ENCODE results near the gene MTIF3. TPM values are rescaled to one million over a fixed set of nuclear protein-coding genes. Genes with fewer than 3 reads are reported as not detected.

The MTIF3 gene
- total RNA-seq, 1 experiment from 2014 or later, result 31.6 TPM

DNA sequence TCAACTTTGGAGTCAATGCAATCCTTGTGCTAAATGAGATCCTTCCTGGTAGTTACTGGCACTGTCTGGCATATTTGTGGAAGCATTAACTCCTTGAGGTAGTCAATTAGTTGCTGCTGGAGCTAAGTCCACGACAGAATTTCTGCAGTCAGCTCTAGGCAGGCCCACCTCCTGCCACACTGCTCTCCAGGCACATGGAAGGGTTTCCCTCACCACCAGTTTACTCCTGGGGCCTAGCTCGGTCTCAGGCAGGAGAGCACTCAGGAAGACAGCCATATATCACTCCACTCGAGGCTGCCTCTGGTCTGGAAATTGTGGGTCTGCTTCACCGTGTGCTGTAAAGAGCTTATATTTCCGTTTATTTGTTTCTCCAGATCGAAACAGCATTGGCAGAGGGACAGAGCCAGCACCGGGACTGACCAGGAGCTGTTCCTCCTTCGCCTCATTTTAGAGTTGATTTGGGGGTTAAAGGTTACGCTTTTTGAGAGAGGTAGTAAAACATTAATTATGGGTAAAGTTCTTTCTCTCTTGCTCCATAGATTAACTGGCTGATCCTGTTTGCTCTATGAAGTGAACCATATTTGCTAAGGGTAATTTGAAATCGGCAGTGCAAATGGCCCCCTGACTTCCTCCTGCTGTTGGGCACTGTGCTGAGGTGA, 46.5 kb downstream of the MTIF3 start:
- Histone ChIP-seq H3K79me1 (ENCODE audit: insufficient read depth, low read depth, low read length, poor library complexity, severe bottlenecking) (no peaks in the 10 kb centered on the region), H3K56ac (ENCODE audit: insufficient read length, low read depth, low read length) (no peak overlapping the region), H3K4me1 (ENCODE audit: insufficient read depth, low read length) (peaks cover 9% of the 10 kb centered on the region; the same call in 1 of the 2 replicates), H3K27ac (ENCODE audit: insufficient read length, low read depth, low read length) (no peak overlapping the region), H2AFZ (ENCODE audit: low read length) (no peak overlapping the region), H3T11ph (ENCODE audit: low read length) (no peak overlapping the region), H3K23ac (ENCODE audit: insufficient read length, low read depth, low read length) (no peak overlapping the region), H3K4me2 (ENCODE audit: insufficient read depth, insufficient read length, low read length) (no peak overlapping the region), H2AK5ac (ENCODE audit: insufficient read length, low read length) (no peak overlapping the region), H3K18ac (ENCODE audit: insufficient read length, low read depth, low read length) (no peak overlapping the region), H3K23me2 (ENCODE audit: insufficient read length, low read depth, low read length, poor library complexity, severe bottlenecking) (no peaks in the 10 kb centered on the region), H2BK120ac (ENCODE audit: low read depth, low read length, poor library complexity, severe bottlenecking) (no peak overlapping the region), H3K79me2 (ENCODE audit: insufficient read depth, low read length) (no peaks in the 10 kb centered on the region), H2BK15ac (ENCODE audit: low read depth, low read length) (no peak overlapping the region), H3K27me3 (ENCODE audit: insufficient read depth, low read length) (no peaks in the 10 kb centered on the region), H4K20me1 (ENCODE audit: control insufficient read depth, insufficient read depth, insufficient read length) (no peaks in the 10 kb centered on the region), H2BK5ac (ENCODE audit: insufficient read length, low read length) (no peak overlapping the region), H3K14ac (ENCODE audit: insufficient read depth, low read length) (no peak overlapping the region), H2BK12ac (ENCODE audit: insufficient read length, low read depth, low read length) (no peak overlapping the region), H3K9ac (ENCODE audit: extremely low read depth, insufficient read length, low read length) (no peak overlapping the region), H4K5ac (ENCODE audit: insufficient read length, low read depth, low read length) (no peak overlapping the region), H2BK20ac (ENCODE audit: low read depth, low read length, poor library complexity, severe bottlenecking) (no peak overlapping the region), H3K4ac (ENCODE audit: low read depth, low read length) (no peak overlapping the region), H4K8ac (replicated peaks; ENCODE audit: insufficient read length, low read depth, low read length) (no peak overlapping the region), H3K9me3 (ENCODE audit: control insufficient read depth, low read depth, low read length) (no peaks in the 10 kb centered on the region), H4K91ac (ENCODE audit: insufficient read length, low read depth, low read length) (no peak overlapping the region)
- Mint-ChIP-seq H3K36me3 (ENCODE audit: insufficient read depth in 1 of 3, low read depth in 3 of 3) (no peaks in the 10 kb centered on the region), H3K27me3 (ENCODE audit: low read depth) (peaks cover 1% of the 10 kb centered on the region; the same call in 1 of the 2 replicates), H3K27ac (peak overlapping the region in 1 of 3 experiments; percentile 78; a peak in 3 of 7 replicates), H3K4me3 (no peak overlapping the region), H3K9me3 (no peaks in the 10 kb centered on the region), H3K4me1 (peaks cover 14 to 15% of the 10 kb centered on the region in 2 experiments)
- no peak for DNase-seq
- TF ChIP-seq, protein P1, sequence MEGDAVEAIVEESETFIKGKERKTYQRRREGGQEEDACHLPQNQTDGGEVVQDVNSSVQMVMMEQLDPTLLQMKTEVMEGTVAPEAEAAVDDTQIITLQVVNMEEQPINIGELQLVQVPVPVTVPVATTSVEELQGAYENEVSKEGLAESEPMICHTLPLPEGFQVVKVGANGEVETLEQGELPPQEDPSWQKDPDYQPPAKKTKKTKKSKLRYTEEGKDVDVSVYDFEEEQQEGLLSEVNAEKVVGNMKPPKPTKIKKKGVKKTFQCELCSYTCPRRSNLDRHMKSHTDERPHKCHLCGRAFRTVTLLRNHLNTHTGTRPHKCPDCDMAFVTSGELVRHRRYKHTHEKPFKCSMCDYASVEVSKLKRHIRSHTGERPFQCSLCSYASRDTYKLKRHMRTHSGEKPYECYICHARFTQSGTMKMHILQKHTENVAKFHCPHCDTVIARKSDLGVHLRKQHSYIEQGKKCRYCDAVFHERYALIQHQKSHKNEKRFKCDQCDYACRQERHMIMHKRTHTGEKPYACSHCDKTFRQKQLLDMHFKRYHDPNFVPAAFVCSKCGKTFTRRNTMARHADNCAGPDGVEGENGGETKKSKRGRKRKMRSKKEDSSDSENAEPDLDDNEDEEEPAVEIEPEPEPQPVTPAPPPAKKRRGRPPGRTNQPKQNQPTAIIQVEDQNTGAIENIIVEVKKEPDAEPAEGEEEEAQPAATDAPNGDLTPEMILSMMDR (conservative IDR thresholded peaks at IDR 0.05), result no peak
- WGBS (ENCODE audit: extremely low coverage, insufficient read length, low lambda C conversion rate), result no CpG with 5 or more reads among the region's 10 CpGs

Measured in H9 (cell line).